HG03039 (cell line): ENCODE results near the gene C1orf122.
A peak's percentile ranks its signal among the peaks of the same experiment; 100 is the strongest.

ENCODE experiments used
- ATAC-seq: cut with Tn5 transposase; IDR thresholded peaks from one replicate; pipeline ENCODE4 v1.9.1; 2021; ENCODE audit warnings: mild to moderate bottlenecking, moderate library complexity; ENCODE audit not compliant: unreplicated experiment

The C1orf122 gene

DNA sequence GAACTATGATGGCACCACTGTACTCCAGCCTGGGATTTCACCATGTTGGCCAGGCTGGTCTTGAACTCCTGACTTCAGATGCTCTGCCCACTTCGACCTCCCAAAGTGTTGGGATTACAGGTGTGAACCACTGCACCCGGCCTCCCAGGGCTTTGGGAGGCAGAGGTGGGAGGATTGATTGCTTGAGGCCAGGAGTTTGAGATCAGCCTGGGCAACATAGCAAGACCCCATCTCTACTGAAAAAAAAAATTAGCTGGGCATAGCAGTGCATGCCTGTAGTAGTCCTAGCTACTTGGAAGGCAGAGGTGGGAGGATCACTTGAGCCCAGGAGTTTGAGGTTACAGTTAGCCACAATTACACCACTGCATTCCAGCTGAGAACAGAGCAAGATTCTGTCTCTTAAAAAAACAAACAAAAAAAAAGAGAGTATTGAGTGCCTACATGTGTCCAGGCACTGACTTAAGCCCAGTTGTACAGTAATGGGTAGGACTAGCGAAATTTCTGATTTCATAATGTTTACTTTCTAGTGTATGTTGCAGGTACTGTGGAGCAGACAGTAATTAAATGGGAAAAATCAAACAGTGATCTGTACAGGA, 9.7 kb upstream of the C1orf122 start:
- no peak for ATAC-seq

DNA sequence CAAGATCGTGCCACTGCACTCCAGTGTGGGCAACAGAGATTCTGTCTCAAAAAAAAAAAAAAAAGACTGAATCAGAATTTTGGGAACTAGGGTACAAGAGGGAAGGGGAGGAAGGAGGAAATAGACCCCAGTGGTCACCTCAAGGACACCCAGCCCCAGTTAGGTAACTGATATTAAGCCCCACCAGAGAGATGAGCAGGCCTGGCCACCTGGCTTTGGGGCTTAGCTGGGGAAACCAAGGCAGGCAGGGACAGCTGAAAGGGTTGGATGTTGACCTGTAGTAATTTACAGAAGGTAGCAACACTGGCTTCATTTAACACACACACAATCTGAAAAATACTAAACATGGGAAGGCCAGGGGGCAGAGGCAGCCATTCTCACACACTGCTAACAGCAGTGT, 5.2 kb upstream of the C1orf122 start:
- no peak for ATAC-seq

DNA sequence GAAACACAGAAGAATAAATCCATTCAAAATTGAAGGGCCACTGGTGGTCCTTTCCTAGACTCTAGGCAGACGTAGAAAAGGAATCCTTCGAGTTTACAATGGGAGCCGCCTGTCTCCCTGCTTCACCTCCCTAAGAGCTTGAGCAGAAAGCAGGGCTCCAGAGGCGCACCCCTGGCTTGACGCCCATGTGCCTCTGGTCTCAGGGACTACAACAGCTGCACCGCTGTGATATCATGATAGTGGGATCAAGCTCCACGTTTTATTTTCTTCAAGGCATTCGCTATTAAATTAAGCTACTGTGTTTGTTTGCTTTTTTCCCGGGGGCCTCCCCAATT, 403 bp upstream of the C1orf122 start:
- no peak for ATAC-seq

DNA sequence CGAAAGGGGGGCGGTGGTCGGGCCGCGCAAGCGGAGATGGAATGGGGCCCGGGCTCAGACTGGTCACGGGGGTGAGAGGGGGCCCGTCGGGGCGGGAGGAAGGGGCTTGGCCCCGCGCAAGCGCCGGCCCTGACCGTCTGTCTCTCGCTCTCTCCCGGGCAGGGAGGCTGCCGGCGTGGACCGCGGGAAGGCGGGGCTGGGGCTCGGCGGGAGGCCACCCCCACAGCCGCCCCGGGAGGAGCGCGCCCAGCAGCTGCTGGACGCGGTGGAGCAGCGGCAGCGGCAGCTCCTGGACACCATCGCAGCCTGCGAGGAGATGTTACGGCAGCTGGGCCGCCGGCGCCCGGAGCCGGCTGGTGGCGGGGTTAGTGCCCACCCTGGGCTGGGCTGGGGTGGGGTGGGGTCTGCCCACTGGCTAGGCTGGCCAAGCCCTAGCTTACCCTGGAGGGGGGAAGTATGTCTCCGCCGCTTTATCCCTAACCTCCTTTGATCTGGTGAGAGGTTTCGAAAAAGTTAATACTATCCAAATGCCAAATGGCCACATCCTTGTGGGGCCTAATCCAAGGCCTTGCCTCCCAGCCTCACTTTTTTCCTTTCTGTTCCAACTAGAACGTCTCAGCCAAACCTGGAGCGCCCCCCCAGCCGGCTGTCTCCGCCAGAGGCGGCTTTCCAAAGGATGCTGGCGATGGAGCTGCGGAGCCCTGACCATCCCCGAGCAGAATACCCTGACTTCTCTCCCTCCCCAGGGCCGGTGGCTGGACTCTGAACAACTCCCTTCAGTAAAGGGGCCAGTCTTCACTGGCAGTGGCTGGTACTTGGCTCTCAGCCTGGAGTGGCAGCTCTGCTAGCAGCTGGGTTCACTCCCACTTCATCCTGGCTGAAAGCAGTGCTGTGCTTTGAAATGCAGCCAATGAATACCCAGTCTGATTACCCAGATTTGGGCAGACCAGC, 1.1 kb downstream of the C1orf122 start:
- ATAC-seq, result peak; percentile 37

DNA sequence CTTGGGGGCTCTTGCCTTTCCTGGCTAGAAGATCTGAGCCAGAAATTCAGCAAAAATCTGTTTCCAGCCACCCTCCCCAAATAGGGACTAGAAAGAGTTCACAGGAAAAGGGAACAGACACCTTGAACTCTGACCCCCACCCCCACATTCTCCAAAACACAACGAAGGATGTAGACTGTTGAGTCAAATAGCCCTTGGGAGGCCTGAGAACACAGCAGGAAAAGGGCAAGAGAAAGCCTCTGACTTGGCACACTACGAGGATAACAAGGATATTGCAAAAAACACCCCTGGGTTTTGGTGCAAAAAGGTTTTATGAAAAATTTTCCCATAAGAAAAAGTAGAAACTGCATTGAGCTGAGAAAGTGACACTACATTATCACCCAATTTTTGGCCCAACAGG, 2.4 kb downstream of the C1orf122 start:
- ATAC-seq, result no peak

DNA sequence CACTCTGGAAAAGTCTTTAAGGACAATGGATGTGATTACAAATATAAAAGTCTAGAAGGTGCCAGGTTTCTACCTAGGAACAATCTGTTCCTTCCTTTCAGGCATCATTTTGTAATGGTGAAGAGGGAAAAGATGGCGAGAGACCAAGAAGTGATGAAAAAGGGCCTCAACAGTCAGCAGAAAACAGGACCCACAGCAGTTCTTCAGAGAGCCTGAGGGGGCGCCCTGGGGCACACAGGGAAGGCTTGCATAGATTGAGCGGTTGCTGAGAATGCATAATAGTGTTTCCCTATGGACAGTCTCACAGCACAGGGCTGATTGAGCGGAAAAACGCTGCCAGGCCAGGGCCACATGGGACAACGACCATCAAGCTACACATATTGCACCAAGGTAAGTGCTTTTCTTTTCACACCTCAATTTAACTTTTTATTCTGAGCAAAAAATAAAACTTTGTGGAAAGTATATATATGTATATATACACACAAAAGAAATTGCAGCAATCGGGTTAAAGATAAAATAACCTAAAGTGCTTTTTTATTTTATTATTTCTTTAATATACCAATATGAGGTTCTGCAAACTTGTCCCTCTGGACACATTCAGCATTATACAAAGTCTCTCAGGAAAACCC, 3.6 kb downstream of the C1orf122 start:
- ATAC-seq, result no peak

DNA sequence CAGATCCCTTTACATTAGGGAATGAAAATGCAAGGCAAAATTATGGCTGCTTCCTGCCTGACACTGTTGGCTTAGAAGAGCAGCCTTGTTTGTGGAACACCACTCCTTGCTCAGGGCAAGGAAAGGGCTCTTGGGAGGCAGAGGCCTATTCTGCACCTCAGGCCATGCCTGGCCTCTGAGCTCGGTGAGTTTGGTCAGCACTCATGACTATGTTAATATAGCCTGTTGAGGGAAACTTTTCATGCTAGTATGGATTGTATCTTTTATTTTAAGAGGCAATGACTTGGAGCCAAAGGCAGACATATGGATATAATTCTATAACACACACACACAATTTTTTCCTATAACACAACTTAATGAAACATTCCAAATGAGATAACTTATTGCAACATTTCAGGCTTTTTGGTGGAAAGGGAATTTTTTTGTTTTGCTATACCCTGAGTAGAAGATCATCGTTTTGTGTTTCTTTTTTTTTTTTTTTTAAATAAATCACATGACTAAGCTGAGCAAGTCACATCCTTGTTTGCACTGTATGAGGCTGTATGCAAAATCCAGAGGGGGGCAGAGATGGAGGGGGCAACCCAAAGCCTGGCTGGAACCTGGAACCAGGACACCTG, 6.0 kb downstream of the C1orf122 start:
- ATAC-seq, result no peak

DNA sequence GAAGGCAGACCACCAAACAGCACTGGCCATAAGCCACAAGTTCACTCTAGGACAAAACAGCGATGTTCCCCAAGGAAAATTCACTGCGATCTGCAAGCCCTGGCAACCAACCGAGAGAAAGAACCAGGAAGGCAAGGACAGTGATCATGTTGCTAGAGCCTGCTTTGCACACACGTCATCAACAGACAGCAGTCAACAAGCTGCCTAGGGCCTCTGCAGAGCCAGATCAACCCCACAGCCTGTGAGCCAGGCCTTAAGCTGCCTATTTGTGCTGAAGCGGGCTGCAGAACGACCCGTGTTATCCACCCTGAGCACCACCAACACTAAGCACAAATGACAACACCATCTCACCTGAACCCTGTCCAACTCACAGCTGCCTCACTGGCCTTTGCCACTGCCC, 6.7 kb downstream of the C1orf122 start:
- ATAC-seq, result no peak

DNA sequence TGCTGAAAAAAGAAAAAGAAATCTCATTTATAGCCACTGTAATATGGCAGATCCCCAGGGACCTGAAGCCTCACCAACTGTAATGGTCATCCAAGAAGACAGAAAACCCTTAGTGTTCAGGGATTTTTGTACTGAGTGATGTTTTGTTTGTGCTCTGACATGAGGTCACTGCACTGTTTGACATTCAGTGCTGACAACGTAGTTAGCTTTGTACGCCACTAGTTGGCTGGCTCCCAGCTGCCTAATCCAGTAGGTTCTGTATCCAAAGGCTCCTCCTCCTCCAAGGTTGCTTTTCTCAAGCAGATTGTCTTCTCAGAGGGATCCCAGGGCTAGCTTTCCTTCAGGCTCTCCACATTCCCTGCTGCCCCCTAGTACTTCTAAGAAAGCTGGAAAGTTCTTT, 9.9 kb downstream of the C1orf122 start:
- no peak for ATAC-seq

DNA sequence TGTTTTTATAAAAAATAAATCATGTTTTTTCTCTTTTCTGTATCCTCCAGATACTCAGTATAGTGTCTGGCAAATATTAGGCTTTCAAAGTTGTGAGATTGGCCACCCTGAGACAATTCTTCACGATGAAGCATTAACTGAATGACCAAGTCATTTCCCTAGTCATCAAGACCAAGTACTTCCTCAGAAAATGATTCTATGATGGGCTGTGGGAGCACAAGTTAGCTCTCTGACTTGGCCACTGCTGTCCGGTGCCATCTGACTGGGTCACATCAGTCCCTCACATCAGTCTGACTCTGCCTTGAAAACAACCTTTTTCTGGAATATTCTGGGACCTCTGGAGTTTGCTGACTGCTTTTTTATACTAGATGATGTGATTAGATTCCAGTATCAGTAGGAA, 13.9 kb downstream of the C1orf122 start:
- no peak for ATAC-seq

DNA sequence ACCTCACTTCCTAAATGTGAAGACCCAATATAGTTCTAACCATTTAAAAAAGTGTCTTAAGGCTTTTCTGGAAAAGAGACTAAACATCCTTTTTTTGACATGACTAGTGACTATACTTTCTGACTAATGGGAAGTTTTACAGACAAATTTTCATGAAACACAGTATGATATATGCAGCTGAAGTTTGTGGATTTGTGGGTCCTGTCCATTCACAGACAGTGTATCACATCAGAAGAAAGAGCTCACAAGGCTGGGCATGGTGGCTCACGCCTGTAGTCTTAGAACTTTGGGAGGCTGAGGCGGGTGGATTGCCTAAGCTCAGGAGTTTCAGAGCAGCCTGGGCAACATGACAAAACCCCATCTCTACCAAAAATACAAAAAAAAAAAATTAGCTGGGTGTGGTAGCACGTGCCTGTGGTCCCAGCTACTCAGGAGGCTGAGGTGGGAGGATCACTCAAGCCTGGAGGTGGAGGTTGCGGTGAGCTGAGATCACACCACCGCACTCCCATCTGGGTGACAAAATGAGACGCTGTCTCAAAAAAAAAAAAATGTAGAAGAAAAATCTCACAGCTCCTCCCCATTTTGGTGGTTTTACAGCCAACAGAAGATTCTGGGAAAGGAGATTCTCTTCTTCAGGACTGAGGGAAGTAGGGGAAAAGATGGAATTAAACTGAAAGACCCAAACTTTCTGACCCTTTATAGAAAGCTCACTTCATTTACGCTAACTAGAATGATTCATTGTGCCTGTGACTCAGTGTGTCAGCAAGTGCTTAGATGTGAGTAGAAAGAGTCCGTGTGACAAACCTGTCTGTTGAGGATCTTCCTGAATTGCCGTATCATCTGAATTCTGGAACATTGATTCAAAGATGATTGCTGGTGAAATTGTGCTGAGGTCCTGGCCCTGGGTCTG, 15.6 kb downstream of the C1orf122 start:
- no peak for ATAC-seq

DNA sequence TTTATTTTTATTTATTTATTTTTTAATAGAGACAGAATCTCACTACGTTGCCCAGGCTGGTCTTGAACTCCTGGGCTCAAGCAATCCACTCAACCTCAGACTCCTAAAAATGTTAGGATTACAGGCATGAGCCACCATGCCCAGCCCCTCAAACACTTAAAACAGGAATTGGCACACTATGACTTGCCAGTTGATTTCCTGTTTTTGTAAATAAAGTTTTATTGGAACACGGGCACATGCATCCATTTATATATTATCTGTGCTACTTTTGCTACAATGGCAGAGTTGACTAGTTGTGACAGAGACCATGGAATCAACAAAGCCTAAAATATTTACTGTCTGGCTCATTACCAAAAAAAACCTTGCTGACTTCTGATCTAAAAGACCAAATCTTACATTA, 16.4 kb downstream of the C1orf122 start:
- ATAC-seq, result no peak

DNA sequence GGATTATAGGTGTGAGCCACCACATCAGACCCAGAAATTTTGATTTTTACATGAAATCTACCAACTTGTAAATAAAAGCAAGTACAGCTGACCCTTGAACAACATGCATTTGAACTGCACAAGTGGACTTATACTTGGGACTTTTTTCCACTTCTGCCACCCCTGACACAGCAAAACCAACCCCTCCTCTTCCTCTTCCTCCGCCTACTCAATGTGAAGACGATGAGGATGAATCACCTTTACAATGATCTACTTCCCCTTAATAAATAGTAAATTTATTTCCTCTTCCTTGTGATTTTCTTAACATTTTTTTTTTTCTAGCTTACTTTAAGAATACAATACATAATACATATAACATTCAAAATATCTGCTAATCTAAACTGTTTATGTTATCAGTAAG, 17.9 kb downstream of the C1orf122 start:
- ATAC-seq, result no peak

DNA sequence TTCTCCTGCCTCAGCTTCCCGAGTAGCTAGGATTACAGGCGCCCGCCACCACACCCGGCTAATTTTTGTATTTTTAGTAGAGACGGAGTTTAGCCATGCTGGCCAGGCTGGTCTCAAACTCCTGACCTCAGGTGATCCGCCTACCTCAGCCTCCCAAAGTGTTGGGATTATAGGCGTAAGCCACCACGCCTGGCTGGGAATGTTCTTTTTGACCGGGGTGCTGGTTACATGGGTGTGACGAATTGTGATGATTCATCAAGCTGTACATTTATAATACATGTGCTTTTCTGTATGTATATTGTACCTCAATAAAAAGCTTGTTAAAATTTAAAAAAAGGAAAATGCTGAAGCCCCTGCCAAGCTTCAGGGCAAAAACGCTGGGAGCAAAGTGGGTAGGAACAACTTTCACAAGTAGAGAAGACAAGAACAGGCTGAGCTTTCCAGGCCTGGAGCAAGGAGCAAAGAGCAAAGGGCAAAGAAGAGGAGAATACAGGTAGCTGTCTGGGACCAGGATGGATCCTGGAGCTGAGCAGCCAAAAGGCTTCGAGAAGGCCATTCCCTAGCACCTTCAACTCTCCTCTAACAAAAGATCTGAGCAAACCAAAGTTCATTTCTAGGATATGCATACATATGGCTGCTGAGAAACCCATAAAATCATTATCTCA, 21.0 kb downstream of the C1orf122 start:
- no peak for ATAC-seq

DNA sequence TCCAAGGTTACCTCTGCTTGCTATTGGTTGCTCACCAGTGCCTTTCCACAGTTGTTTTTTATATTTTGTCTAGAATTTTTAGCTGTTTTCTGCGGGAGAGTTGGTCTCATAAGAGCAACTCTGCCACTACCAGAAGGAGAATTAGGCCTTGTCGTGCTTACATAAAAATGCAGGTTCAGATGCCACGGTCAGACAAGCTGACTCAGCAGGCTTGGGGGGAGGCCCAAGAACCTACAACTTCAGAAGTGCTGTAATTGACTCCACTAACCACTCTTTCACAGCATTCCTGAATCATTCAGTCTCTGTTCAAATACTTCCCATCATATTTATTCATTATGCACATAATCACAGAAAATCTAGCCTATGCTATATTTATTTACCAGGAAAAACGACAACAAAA, 23.5 kb downstream of the C1orf122 start:
- ATAC-seq, result no peak

DNA sequence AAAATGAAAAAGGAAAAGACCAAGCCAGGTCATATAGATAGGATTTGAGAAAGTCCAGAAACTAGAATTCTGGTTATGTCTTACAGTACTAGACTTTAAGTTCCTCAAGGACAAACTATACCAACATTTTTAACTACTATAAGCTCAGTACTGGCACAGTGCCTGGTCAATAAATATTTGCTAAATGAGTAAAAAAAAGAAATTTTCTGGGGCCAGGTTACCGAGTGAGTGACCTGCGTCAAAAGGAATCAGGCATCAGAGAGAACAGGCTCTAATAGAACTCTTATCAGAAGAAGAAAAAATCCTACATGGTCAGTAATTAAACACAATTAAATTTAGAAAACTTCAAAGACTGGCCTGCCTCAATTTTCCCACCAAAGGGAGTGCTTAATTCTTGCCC, 24.2 kb downstream of the C1orf122 start:
- no peak for ATAC-seq

DNA sequence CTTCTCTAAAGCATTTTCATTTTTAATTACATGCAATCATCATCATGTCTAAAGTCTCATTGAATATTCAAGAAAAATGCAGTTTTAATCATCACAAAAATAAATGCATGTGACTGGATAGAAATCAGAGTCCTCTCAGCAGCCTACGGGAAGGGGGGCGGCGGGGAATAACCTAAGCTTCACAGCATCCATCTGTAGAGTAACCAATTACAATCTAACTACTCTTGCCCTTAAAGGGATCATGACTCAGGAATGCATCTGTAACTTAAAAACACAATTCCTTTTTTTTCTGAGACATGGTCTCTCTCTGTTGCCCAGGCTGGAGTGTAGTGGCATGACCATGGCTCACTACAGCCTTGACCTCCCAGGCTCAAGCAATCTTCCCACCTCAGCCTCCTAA, 29.2 kb downstream of the C1orf122 start:
- no peak for ATAC-seq

DNA sequence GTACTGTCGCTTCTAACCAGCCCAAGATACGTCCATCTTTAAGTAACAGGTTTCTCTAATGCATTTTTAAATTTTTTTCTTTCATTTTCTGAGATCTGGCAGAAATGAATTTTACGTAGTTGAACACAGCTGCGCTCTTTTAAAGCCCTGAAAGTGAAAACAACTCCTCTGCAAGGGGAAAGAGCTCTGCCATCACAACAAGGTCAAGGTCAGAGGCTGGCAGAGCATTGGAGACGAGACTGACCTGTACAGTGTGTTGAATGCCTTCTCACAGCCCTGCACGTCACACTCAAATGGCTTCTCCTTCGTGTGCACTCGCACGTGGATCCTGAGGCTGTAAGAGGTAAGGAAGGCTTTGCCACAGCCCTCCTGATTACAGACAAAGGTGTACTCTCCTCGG, 32.1 kb downstream of the C1orf122 start:
- ATAC-seq, result no peak

DNA sequence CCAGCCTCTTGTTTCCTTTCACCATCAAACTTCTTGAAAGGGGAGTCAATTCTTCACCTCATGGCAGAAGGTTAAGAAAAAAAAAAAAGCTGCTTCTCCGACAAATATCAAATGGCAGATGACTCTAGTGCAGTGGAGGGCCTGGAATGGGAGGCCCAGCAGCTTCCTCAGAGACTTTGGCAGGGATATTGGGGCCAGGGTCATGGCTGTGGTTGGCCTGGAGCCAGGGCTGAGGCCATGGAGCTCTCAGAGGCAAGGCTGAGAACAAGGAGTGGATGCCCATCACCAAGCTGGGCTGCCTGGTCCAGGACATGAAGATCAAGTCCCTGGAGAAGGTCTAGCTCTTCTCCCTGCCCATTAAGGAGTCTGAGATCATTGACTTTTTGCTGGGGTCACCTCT, 33.1 kb downstream of the C1orf122 start:
- no peak for ATAC-seq

DNA sequence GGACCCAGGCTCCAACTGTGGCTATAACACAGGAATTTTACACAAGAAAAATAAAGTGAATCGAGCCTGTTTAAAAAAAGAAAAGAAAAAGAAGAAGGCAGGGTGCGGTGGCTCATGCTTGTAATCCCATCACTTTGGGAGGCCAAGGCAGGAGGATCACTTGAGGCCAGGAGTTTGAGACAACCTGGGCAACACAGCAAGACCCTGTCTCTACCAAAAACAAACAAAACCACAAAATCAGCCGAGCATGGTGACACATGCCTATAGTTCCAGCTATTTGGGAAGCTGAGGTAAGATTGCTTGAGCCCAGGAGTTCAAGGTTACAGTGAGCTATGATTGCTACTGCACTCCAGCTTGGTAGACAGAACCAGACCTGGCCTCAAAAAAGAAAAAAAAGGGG, 34.1 kb downstream of the C1orf122 start:
- ATAC-seq, result no peak
